ENCODE measurements around the gene PRRG1.
"Not testable (repeated sequence)": the region's sequence is repeated elsewhere in the genome, so short reads cannot be mapped to it uniquely, and the experiment has no call there.

Gene PRRG1

GRCh38 chrX:37474478-37474877 lies 125.3 kb downstream of the PRRG1 start:
- TF ChIP-seq CTCF (IDR thresholded peaks at IDR 0.05; ENCODE audit: unreplicated experiment in 3 of 3), result no peak
- Mint-ChIP-seq H3K4me1 (no peaks in the 10 kb centered on the region), H3K27ac (no peak overlapping the region), H3K9me3 (no peaks in the 10 kb centered on the region), H3K4me3 (no peak overlapping the region), H3K36me3 (ENCODE audit: low read depth) (no peaks in the 10 kb centered on the region), H3K27me3 (ENCODE audit: low read depth) (no peaks in the 10 kb centered on the region)

DNA sequence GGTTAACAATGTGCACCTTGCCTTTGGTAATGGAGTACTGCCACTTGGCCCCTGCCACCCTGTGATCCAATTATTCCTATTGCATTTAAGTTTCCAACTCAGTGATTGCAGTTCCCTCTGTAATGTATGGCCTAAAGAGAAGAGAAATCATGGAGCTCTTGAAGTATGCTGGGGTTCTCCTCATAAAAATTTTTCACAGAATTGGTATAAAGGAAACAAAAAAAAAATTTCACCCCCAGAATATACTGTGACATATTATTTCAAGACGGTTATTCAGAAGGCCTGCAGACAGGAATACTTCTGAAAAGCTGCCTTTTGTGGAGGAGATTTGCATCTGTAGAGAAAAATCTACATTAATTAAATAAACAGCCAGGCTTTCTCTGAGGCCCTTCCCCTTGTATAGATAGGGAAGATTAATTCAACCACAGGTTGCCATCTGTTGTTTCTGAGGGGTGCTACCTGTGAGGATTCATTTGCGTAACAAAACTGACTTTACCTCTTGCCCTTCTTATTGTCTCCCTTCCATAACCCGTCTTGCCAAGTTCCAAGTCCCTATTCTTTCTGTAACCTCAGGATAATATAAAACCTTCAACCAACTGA lies 127.5 kb downstream of the PRRG1 start:
- no peak for TF ChIP-seq CTCF (IDR thresholded peaks at IDR 0.05; ENCODE audit: unreplicated experiment in 3 of 3)
- H3K9me3 Mint-ChIP-seq, result no peaks in the 10 kb centered on the region
- H3K27ac Mint-ChIP-seq, result no peak overlapping the region
- H3K36me3 Mint-ChIP-seq (ENCODE audit: low read depth), result no peaks in the 10 kb centered on the region
- no peak overlapping the region for H3K4me3 Mint-ChIP-seq
- no peaks in the 10 kb centered on the region for H3K4me1 Mint-ChIP-seq
- no peaks in the 10 kb centered on the region for H3K27me3 Mint-ChIP-seq (ENCODE audit: low read depth)

DNA sequence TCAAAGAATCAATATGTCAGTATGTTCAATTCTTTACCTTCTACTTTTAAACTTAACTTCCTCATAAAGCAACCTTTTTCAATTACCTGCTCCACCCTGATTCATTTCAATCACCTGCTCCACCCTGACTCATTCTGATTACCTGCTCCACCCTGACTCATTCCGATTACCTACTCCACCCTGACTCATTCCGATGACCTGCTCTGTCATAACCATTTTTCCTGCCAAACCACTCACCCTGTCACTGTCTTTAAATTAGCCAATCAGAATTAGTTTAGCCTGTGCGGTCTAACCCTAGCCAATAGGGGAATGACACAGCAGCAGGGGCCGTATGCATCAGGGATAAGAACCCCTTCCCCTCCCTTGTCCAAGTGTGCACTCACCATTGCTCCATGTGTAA lies 135.2 kb downstream of the PRRG1 start:
- not testable (repeated sequence) for H3K27me3 Mint-ChIP-seq (ENCODE audit: low read depth); H3K27ac Mint-ChIP-seq; H3K4me3 Mint-ChIP-seq; H3K4me1 Mint-ChIP-seq; H3K9me3 Mint-ChIP-seq; H3K36me3 Mint-ChIP-seq (ENCODE audit: low read depth)

DNA sequence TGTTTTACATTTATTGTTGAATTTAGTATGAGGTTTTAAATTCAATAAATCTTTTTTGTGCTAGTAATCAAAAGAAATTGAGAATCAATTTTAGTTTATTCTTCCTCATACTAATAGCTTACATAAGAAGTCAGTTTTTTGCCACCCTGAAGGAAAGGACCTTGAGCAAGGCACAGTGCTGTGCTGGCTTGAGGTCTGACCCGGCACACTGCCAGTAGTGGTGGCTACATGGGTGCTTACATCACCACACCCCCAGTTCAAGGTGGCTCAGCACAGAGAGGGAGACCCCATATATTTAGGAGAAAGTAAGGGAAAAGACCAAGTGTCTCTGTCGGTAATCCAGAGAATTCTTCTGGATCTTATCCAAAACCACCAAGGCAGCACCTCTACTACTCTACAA lies 136.3 kb downstream of the PRRG1 start:
- Mint-ChIP-seq H3K9me3 (peaks cover 2% of the 10 kb centered on the region), H3K4me1 (no peaks in the 10 kb centered on the region), H3K27ac (no peak overlapping the region), H3K4me3 (no peak overlapping the region), H3K36me3 (ENCODE audit: low read depth) (no peaks in the 10 kb centered on the region), H3K27me3 (ENCODE audit: low read depth) (no peaks in the 10 kb centered on the region)
- TF ChIP-seq CTCF (IDR thresholded peaks at IDR 0.05; ENCODE audit: unreplicated experiment in 3 of 3), result no peak

- Mint-ChIP-seq H3K27me3 (ENCODE audit: low read depth) (no peaks in the 10 kb centered on the region), H3K27ac (no peak overlapping the region), H3K4me1 (no peaks in the 10 kb centered on the region), H3K4me3 (no peak overlapping the region), H3K36me3 (ENCODE audit: low read depth) (no peaks in the 10 kb centered on the region), H3K9me3 (peaks cover 5% of the 10 kb centered on the region)
- no peak for TF ChIP-seq CTCF (IDR thresholded peaks at IDR 0.05; ENCODE audit: unreplicated experiment in 3 of 3)
These were observed 138.1 kb downstream of the PRRG1 start for GRCh38 chrX:37487271-37487670.

GRCh38 chrX:37488323-37488722 lies 139.2 kb downstream of the PRRG1 start:
- Mint-ChIP-seq H3K27ac (no peak overlapping the region), H3K9me3 (peaks cover 5% of the 10 kb centered on the region), H3K27me3 (ENCODE audit: low read depth) (no peaks in the 10 kb centered on the region), H3K36me3 (ENCODE audit: low read depth) (no peaks in the 10 kb centered on the region), H3K4me1 (no peaks in the 10 kb centered on the region), H3K4me3 (no peak overlapping the region)
- no peak for TF ChIP-seq CTCF (IDR thresholded peaks at IDR 0.05; ENCODE audit: unreplicated experiment in 3 of 3)

Data from nephron (organoid).